ENCODE measurements around the gene ADCYAP1R1.

ADCYAP1R1 gene

GRCh38 chr7:31044529-31044928 is 7.6 kb upstream of the ADCYAP1R1 start:
- peak; percentile 55 for DNase-seq

- DNase-seq = no peak
These were observed 5.4 kb upstream of the ADCYAP1R1 start for GRCh38 chr7:31046723-31047122.

- no peak for DNase-seq
These were observed 4.6 kb upstream of the ADCYAP1R1 start for GRCh38 chr7:31047313-31048146.

GRCh38 chr7:31049005-31049765 is 2.9 kb upstream of the ADCYAP1R1 start:
- no peak for DNase-seq

- DNase-seq = no peak
These were observed 356 bp downstream of the ADCYAP1R1 start for GRCh38 chr7:31052487-31052840.

- no peak for DNase-seq
These were observed 913 bp downstream of the ADCYAP1R1 start for GRCh38 chr7:31052841-31053601.

GRCh38 chr7:31053986-31054385 is 1.9 kb downstream of the ADCYAP1R1 start:
- no peak for DNase-seq

GRCh38 chr7:31054608-31055278 is 2.6 kb downstream of the ADCYAP1R1 start:
- DNase-seq = no peak

- no peak for DNase-seq
These were observed 3.4 kb downstream of the ADCYAP1R1 start for GRCh38 chr7:31055471-31055870.

GRCh38 chr7:31056775-31057346 is 4.8 kb downstream of the ADCYAP1R1 start:
- DNase-seq = peak; percentile 7

GRCh38 chr7:31058122-31058521 is 6.0 kb downstream of the ADCYAP1R1 start:
- DNase-seq = no peak

GRCh38 chr7:31058688-31059087 is 6.6 kb downstream of the ADCYAP1R1 start:
- no peak for DNase-seq

- no peak for DNase-seq
These were observed 7.4 kb downstream of the ADCYAP1R1 start for GRCh38 chr7:31059551-31059950.

GRCh38 chr7:31061185-31061584 is 9.1 kb downstream of the ADCYAP1R1 start:
- DNase-seq = no peak

- DNase-seq = no peak
These were observed 10.8 kb downstream of the ADCYAP1R1 start for GRCh38 chr7:31062746-31063435.

GRCh38 chr7:31065021-31065593 is 13.0 kb downstream of the ADCYAP1R1 start:
- no peak for DNase-seq

GRCh38 chr7:31065840-31066239 is 13.7 kb downstream of the ADCYAP1R1 start:
- no peak for DNase-seq

- DNase-seq = no peak
These were observed 14.5 kb downstream of the ADCYAP1R1 start for GRCh38 chr7:31066516-31067130.

- DNase-seq = no peak
These were observed 15.4 kb downstream of the ADCYAP1R1 start for GRCh38 chr7:31067491-31067890.

- no peak for DNase-seq
These were observed 16.0 kb downstream of the ADCYAP1R1 start for GRCh38 chr7:31068006-31068675.
